GM12872 (cell line): ENCODE results near the gene CDH13.

Experiments used
- CTCF ChIP-seq: IDR thresholded peaks from 3 replicates; pipeline ENCODE4 v1.5.1; 2011; ENCODE audit warnings: low read depth, mild to moderate bottlenecking, low read length, moderate library complexity; ENCODE audit not compliant: insufficient read depth

Gene CDH13

GRCh38 chr16:83533193-83533592 is 906.4 kb downstream of the CDH13 start:
- TF ChIP-seq CTCF, result no peak

GRCh38 chr16:83538707-83539106 is 911.9 kb downstream of the CDH13 start:
- TF ChIP-seq CTCF, result no peak

GRCh38 chr16:83539736-83540490 is 913.1 kb downstream of the CDH13 start:
- TF ChIP-seq CTCF, result no peak

GRCh38 chr16:83541231-83541630 is 914.5 kb downstream of the CDH13 start:
- TF ChIP-seq CTCF, result no peak

- TF ChIP-seq CTCF, result no peak
Observed at GRCh38 chr16:83542491-83542890, 915.7 kb downstream of the CDH13 start.

- no peak for TF ChIP-seq CTCF
Observed at GRCh38 chr16:83549316-83550182, 922.8 kb downstream of the CDH13 start.

- no peak for TF ChIP-seq CTCF
Observed at GRCh38 chr16:83550183-83550569, 923.4 kb downstream of the CDH13 start.
